NCI-H187 (cell line): ENCODE measurements around the gene LRRC45.
"Not testable (repeated sequence)": the region's sequence is repeated elsewhere in the genome, so short reads cannot be mapped to it uniquely, and the experiment has no call there.

ENCODE experiments used
- DNase-seq, 2 experiments: peaks; one replicate each; lab custom pipeline; 2025; lab: John Stamatoyannopoulos, UW

Gene LRRC45

DNA sequence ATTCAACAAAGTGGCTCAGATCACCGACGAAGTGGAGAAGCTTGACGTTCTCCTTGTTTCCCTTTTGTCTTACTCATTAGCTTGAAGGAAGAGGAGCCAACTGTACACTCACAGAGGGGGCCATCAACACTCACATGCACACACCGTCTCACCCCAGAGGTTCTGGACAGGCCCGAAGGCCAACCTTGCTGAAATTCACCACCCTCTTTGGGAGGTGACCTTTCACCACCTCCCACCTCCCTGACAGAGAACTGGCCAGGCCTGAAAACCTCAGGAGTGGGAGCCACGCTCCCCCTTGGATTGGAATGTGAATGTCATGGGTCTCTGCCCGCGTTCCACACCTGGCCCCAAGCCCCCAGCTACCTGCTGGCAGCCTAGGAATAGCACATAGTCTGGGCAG is 12.4 kb downstream of the LRRC45 start:
- no peak for DNase-seq

DNA sequence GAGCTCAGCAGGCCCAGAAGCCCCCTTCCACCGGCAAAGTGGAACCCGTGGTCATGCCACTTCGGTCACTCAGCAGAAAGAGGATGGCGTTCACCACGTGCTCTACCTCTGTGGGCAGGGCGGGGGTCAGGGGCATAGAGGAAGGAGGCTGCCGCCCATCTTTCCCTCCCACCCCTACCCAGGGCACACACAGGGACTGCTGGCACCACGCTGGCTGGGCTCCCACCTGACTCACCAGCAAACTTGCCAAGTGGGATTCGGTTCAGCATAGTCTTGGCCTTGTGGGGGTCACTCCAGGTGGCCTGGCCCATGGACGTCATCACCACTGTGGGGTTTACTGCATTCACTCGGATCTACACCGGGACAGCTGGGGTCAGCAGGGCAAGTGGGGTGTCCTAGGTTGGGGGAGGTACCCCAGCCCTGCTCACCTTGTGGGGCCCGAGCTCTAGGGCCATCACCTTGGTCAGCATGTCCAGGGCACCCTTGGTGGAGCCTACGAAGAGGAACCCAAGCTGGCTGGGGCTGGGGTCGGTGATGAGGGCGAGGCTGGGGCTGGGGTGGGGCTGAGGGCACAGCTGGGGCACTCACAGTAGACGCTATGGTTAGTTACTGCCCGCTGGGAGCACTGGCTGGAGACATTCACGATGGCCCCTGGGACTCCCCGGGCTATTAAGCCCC is 13.0 kb downstream of the LRRC45 start:
- no peak for DNase-seq

DNA sequence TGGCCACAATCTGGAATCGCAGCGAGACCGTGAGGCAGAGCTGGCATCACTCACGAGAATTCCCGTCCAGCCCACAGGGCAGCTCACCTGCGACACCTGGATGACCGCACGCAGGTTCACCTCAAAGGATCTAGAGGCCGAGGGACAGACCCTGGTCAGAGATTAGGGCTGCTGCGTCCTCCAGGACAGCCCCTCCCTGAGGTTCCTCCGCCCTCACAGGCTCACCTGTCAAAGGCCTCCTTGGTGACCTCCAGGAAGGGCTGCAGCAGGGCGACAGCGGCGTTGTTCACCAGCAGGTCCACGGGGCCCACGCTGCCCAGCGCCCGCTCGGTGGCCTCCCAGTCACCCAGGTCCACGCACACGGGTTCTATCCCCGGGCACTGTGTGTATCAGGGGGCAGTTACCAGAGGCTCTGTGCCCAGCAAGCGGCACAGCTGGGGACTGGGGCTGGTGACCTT is 13.6 kb downstream of the LRRC45 start:
- no peak for DNase-seq

DNA sequence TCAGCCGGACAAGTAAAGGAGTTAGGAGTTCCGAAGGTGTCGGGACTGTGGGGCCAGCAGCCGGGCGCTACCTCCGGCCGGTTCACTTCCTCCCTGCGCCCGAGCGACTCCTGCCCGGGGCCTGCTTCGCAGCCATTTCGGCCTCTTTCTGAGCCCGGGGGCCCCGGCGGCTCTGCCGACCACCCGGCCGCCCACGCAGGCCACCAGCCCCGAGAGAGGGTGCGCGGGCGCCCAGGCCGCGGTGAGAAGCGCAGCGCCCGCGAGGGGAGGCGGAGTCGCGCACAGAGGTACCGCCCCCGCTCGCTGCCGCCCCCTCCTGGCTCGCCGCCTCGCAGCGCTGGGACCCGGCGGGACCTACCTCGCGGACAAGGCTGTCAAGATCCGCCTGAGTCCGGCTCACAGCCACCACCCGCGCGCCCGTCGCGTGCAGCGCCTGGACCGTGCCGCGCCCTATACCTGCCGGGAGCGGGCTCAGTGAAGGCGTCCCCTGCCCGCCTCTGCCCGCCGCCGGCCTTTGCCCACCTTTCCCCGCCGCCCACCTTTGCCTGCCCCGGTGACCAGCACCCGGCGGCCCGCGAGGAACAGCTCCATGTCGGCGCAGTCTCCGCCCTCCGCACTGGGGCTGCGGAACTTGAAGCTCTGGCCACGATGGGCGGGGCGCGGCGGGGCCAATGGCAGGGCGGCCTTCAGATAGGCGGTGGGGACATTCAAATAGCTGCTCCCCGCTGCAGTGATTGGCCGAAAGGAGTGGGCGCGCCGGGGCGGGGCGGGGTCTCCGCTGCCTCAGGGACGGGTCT is 14.2 kb downstream of the LRRC45 start, which contains the start of gene DCXR:
Gene DCXR (minus strand): TSS at position 606 of the 797 bp plus-strand sequence. CDS start 15 bp downstream, at position 591.
- DNase-seq: peak; percentile 88 to 96

DNA sequence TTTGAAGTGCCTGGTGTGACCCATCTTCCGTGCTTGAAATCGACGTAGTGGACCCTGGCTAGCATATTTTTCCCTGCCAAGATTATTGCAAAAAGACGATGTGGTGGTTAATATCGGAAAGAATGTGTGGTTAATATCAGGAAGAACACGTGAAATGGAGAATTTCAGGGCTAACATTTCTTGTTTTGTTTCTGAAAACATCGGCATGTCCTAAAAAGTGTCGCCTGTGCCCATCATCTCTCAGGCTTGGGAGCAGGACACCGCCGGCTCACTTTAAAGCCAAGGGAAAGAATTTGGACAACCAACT is 14.7 kb downstream of the LRRC45 start:
- no peak for DNase-seq

DNA sequence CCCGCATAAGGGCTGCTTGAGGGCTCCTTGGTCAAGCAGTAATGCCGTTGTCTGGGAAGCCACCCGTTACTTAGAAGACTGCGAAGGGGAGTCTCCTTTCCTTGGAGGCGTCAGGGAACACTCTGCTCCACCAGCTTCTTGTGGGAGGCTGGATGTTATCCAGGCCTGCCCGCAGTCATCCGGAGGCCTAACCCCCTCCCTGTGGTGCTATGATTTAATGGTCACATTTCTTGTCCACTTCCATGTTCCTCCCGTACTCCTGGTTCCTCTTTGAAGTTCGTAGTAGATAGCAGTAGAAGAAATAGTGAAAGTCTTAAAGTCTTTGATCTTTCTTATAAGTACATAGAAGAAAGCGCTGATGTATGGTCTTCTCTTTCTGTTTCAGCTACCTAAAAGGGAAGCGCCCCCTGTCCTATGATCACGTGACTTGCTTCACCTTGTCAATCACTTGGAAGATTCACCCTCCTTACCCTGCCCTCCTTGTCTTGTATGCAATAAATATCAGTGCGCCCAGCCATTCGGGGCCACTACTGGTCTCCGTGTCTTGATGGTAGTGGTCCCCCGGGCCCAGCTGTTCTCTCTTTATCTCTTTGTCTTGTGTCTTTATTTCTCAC is 15.8 kb downstream of the LRRC45 start:
- DNase-seq: not testable (repeated sequence)

DNA sequence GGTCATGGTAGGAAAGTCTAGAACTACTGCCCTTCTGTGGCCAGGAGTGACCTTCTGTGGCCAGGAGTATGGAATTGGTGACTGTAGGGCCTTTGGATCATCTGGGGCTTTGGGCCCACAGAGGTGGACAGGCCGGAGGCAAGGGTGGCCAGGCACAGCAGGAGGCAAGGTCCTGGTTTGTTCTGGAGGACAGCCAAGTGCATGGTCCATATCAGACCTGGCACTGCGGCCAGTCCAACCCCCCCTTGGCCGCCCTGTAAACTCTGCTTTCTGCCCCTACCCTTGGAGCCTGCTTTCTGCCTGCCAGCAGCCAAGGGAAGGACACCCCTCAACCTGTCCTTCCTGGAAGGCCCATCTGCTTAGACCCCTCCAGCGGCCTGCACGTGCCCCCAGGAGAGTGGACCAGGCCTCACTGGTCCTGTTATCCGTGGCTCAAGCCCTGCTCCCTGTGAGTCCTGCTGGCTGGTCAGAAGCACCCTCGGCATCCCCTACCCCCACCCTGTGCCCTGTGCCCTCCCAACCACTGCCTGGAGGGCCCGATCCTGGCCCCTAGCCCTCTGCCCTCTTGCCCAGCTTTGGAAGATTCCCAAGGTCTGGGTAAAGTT is 16.7 kb downstream of the LRRC45 start:
- no peak for DNase-seq

DNA sequence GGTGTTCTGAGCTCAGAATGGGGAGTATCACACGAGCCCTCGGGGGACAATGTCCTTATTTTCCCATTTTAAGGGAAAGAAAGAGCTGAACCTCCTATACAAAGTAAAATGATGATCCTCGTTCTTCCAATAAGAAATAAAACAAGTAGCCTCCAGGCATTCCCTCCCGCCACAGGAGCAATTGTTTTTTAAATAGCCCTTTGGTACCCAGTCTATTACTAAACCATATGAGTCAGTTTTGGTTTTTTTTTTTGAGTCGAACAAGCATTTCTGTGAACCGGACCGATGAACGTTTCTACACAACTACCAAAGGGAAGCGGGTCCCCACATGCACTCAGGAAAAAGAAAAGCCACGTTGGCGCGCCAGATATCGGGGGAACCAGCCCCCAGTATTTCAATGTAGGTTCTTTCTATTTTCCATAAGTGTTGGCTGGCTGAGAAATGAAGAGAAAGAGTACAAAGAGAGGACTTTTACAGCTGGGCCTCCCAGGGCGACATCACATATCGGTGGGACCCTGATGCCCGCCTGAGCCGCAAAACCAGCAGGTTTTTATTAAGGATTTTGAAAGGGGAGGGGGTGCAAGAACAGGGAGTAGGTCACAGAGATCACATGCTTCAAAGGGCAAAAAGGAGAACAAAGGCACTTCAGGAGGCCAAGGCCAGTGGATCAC is 18.2 kb downstream of the LRRC45 start:
- no peak for DNase-seq

DNA sequence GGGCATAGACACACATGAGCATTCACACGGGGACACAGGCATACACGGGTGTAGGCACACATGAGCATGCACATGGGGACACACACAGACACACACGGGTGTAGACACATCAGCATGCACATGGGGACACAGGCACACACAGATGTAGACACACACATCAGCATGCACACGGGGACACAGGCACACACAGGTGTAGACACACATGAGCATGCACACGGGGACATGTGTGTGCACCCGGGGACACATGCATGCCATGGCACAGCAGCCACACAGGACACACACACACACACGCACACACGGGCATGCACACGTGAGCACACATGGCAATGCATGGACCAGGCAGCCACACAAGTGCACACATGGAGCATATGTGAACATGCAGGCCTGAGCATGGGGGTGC is 19.5 kb downstream of the LRRC45 start:
- DNase-seq: no peak

DNA sequence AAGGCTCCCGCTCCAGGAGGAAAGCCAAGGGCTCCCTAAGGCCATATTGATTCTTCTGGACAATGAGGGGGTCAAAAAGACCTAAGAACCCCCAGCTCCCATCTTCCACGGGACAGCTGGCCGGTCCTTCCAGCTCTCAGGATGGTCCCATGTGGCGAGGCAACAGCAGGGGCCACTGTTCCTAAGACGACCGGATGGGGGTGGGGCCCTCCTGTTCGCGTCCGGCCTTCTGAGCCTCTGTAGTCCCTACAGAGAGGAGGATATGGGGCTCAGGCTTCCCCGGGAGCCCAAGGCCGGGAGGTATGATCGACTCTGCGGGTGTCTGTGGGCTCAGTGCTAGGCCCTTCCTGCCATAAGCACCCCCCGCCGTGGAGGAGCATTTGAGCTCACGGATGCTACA is 20.4 kb downstream of the LRRC45 start:
- no peak for DNase-seq

DNA sequence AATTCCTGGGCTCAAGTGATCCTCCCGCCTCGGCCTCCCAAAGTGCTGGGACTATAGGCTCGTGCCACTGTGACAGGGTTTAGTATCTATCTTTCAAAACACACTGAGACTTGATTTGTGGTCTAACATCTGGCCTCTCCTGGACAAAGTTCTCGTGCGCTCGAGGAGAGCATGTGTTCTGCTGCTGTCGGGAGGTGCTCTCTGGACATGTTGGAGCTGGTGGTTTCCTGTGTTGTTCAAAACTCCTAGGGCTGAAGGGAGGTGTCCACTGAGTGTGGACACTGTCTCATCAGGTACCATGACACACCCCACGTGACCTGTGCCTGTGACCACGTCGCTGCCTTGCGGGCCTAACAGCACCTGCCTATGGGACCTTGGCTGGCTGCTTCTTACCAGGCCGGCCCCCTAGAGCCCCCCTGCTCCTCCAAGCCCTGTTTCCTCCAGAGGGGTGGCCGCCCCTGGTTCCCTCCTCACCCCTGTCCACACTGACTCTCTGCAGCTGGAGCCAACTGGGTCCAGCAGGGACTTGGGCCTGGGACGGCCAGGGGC is 22.9 kb downstream of the LRRC45 start:
- no peak for DNase-seq

DNA sequence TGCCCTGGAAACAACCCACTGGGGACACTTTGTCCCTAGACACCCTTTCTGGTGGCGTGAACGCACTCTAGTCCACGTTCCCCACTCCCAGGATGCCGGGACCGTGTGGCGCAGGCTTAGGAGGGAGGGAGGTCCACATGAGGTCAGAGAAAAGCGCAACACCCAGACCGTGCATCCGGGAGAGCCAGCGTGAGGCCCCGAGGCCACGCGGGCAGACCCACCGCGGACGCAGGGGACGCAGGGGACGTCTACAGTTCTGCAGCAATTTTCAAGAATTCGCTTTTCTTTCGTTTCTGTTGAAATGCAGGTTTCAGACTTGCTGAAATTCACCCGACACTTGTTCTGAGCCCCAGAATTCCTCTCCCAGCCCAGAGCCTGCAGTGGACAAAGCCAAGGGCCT is 23.8 kb downstream of the LRRC45 start:
- DNase-seq: no peak

DNA sequence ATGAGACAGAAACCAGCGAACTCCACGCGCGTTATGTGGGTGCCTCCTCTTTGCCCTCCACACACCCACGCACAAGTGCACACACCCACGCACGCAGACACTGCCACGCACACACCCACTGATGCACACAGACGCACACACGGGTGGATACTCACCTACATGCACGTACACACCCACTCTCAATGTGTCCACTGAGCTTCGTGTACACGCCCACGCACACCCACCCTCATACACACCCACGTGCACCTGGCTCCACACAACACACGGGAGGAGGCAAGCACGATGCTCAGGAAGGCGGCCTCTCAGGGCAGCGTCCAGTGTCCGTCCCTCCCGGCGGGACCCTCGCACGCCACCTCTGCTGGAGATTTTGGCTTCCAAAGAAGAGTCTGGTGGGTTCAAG is 24.3 kb downstream of the LRRC45 start:
- no peak for DNase-seq

DNA sequence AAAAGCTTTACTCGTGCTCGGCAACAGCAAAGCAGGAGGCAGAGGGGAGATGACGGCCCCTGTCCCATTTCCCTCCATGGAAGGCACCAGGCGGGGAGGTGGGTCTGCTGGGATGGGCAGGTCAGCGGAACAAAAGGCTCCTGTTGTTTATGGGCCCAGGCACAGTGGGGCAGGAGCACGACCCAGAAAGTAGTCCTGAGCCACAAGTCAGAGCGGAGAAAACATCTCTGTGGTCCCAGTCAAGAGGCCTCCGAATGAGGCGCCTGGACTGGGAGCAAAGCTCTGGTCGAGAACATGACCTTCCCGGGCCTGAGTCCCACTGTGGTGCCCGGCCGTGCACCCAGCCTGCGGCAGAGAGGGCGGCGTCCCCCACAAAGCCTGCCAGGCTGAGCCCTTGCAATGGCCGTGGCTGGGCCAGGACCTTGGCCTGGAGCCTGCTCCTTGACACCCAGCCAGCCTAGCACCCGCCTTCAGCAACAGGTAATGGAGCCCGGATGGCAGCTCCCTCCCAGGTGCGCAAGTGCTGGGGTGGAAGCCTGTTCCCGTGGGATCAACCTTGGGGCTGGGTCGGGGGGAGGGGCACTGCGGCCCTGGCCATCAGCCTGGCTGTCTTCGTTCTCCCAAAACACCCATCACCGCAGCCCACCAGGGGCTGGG is 24.9 kb downstream of the LRRC45 start:
- DNase-seq: no peak

DNA sequence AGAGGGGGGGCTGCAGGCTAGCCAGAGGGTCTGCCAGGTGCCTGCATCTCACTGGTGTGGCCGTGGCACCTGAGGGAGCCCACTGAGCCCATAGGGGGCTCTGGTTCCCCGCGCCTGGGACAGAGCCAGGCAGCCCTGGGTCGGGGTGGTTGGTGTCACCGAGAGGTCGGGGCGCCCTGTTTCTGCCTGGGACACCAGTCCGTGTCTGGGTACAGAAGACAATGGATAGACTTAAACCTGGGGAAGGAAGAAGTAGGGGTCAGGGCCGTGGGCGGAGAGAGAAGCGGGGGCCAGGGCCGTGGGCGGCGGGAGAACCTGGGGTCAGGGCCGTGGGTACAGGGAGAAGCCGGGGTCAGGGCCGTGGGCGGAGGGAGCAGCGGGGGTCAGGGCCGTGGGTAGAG is 25.5 kb downstream of the LRRC45 start:
- no peak for DNase-seq

DNA sequence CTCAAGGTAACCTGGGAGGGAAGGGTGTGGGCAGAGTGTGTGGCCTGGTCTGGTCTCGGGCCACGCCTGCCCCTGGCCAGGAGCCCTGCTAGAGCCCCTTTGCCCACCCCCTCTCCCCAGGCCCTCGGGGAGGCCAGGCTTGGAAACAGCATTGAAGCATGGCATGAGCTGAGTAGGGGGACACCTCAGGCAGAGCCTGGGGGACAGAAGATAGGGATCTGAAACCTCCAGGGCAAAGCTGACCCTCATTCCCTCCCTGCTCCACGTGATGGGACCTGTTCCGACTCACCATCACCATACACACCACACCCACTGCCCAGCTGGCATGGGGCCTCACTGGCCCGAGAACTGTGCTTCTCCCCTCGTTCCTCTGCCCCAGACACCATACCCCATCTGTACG is 26.0 kb downstream of the LRRC45 start:
- DNase-seq: no peak

DNA sequence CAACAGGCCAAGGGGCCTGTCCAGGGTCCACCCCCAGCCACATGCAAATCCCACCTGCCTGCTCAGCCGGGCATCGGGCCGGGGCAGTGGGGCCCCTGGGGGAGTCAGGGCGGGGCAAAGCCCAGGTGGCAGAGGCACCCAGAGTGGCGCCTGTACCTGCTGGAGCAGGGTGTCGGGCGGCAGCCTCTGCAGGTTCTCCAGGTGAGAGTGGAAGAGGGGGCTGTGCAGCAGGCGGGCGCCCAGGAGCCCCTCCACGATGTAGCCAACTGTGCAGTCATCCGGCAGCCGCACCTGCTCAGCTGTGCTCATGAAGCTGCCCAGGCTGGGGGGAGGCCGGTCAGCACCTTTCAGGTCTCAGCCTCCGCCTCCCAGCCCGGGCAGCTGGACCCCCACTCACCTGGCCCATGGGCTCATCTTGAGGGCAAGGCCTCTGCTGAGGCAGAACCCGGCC is 26.4 kb downstream of the LRRC45 start:
- no peak for DNase-seq

DNA sequence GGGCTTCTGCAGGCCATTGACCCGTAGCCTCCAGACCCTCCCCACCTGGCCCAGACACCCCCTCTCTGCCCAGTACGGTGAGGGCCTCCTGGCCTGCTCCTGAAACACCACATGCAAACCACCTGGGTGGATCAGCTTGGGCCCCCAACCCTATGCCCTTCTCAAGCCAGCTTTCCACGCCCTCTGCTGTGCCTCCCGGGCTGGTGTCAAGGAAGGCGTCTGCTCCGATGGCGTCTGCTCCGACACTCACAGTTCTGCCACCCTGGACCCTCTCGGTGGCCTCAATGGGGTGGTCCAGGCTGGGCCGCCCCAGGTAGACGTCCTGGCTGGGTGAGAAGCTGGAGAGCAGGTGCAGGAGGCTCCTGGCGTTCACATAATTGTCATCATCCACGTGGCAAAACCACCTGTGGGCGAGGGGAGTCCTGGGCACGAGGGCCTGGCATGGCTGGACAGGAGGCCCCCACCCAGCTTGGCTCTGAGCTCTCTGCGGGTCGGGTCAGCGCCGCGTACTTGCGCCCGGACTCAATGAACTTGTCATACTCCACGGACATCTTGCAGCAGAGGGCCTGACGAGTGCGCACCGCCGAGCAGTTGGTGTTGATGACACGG is 27.2 kb downstream of the LRRC45 start:
- no peak for DNase-seq

DNA sequence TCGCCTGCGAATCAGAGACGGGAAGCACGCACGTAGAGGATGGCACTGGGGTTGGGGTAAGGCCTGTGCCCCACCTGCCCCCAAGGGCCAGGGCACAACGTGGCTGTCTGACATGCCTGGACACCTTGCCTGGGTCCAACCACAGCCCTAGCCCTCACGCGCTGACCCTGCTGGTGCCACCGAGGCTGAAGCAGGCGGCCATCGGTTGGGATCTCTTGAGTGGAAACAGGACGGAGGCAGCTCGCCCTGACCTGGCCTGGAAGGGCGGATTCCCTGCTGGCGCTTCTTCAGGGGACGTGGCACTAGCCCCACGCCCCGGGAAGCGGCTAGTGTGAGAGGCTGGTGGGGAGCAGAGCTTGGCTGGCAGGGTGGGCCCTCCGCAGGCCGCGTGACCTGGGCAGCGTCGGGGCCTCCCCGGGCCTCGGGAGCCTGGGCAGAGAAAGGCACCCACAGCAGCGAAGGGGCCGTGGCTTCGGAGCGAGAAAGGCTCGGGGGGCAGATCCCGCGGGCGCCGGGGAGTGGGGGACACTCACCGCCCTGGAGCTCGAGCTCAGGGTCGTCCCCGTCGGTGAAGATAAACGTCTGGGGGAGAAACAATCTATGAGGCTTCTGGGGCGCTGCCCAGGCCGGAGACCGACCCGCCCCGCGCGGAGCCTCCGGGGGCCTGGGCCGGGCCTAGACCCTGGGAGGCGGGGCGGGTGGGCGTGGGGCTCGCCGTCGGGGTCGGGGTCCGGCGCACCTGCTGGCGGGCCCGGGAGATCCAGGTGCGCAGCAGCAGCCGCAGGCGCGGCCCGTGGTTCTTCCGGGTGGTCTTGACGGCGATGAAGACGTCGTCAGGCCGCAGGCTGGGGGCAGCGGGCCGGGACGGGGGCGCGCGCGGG is 27.9 kb downstream of the LRRC45 start:
- DNase-seq: no peak
